K562 (cell line): ENCODE data around the gene CPSF4. TPM values are rescaled to one million over a fixed set of nuclear protein-coding genes. Genes with fewer than 3 reads are reported as not detected.
A peak's percentile ranks its signal among the peaks of the same experiment; 100 is the strongest.

ENCODE experiments used
- ADNP ChIP-seq: fragments of 200-800 bp; sonication (Bioruptor generic); IDR thresholded peaks from 2 replicates; pipeline ENCODE4 v1.6.1; 2016; ENCODE audit warnings: missing genetic modification characterization, missing compliant biosample characterization
- BACH1 ChIP-seq: fragments of 200-800 bp; sonication (Bioruptor generic); IDR thresholded peaks from 2 replicates; pipeline ENCODE4 v1.6.1; 2016; ENCODE audit warnings: missing genetic modification characterization, missing compliant biosample characterization
- BRD4 ChIP-seq: fragments of 200-600 bp; sonication (generic); IDR thresholded peaks from 2 replicates; pipeline ENCODE4 v1.6.1; 2017; ENCODE audit warnings: inconsistent platforms
- CHCHD3 ChIP-seq: fragments of 250-450 bp; sonication (Bioruptor Pico); IDR thresholded peaks from 2 replicates; pipeline ENCODE4 v2.1.2; 2022; ENCODE audit warnings: mild to moderate bottlenecking
- CSDE1 ChIP-seq, 2 experiments: fragments of 450-650 bp; IDR thresholded peaks; 2 replicates each; pipeline ENCODE4 v1.6.1; 2016; ENCODE audit warnings: mild to moderate bottlenecking in 1 of 2
- DPF2 ChIP-seq: fragments of 450-650 bp; IDR thresholded peaks from 2 replicates; pipeline ENCODE4 v1.6.1; 2016
- E2F3 ChIP-seq: fragments of 250-450 bp; sonication (Bioruptor Pico); IDR thresholded peaks from 2 replicates; pipeline ENCODE4 v1.4.0; 2020; ENCODE audit warnings: mild to moderate bottlenecking
- GTF2F1 ChIP-seq: IDR thresholded peaks from 2 replicates; pipeline ENCODE4 v1.6.1; 2011; ENCODE audit warnings: low read depth, low read length, improper control_type of control experiment
- ILK ChIP-seq: fragments of 450-650 bp; IDR thresholded peaks from 2 replicates; pipeline ENCODE4 v1.6.1; 2016; ENCODE audit warnings: missing genetic modification characterization, low read depth, mild to moderate bottlenecking, missing compliant biosample characterization, moderate library complexity, borderline replicate concordance
- KLF1 ChIP-seq: fragments of 450-650 bp; IDR thresholded peaks from 2 replicates; pipeline ENCODE4 v1.6.1; 2016; ENCODE audit warnings: missing genetic modification characterization, missing compliant biosample characterization
- KLF16 ChIP-seq: IDR thresholded peaks from 2 replicates; pipeline ENCODE4 v1.6.1; 2016; ENCODE audit warnings: antibody characterized with exemption
- MEF2D ChIP-seq: conservative IDR thresholded peaks from 2 replicates; pipeline ENCODE4 v1.6.1; 2016; ENCODE audit warnings: low read depth, missing genetic modification characterization, missing compliant biosample characterization
- MTF1 ChIP-seq: fragments of 250-450 bp; sonication (Bioruptor Pico); IDR thresholded peaks from 2 replicates; pipeline ENCODE4 v1.9.0; 2021; ENCODE audit warnings: moderate library complexity, mild to moderate bottlenecking, inconsistent platforms, borderline replicate concordance
- NCOA1 ChIP-seq: fragments of 450-650 bp; IDR thresholded peaks from 2 replicates; pipeline ENCODE4 v1.6.1; 2016; ENCODE audit warnings: low read depth
- NFIC ChIP-seq: fragments of 450-650 bp; IDR thresholded peaks from 2 replicates; pipeline ENCODE4 v1.6.1; 2017; ENCODE audit warnings: mild to moderate bottlenecking, inconsistent platforms
- RCOR1 ChIP-seq, 2 experiments: IDR thresholded peaks; 2 replicates each; pipeline ENCODE4 v1.6.1; 2012; ENCODE audit warnings: low read depth in 2 of 2, low read length in 2 of 2, borderline replicate concordance in 1 of 2, improper control_type of control experiment in 1 of 2
- TCF7 ChIP-seq: sonication (generic); IDR thresholded peaks from 2 replicates; pipeline ENCODE4 v1.6.1; 2016; ENCODE audit warnings: antibody characterized with exemption, borderline replicate concordance
- ZFX ChIP-seq: sonication (generic); formaldehyde crosslinking; IDR thresholded peaks from 2 replicates; pipeline ENCODE4 v1.8.0; 2022; ENCODE audit warnings: mild to moderate bottlenecking, missing genetic modification reagents, moderate library complexity
- ZNF23 ChIP-seq: fragments of 250-450 bp; sonication (Bioruptor Pico); IDR thresholded peaks from 2 replicates; pipeline ENCODE4 v1.4.0; 2020; ENCODE audit warnings: mild to moderate bottlenecking
- ZNF785 ChIP-seq: fragments of 250-450 bp; sonication (Bioruptor Pico); IDR thresholded peaks from 2 replicates; pipeline ENCODE4 v1.4.0; 2020; ENCODE audit warnings: mild to moderate bottlenecking
- polyA plus RNA-seq, 8 experiments: library from polyadenylated mRNA; depleted of rRNA in 4 of 8; stranded (reverse) in 5 of 8; unstranded in 3 of 8; fragments of >200 nt; fragmentation: Nextera tagmentation in 2 of 8; fragmentation: Illumina TruSeq in 1 of 8; extraction: Ambion mirVana in 2 of 8; extraction: Trizol in 1 of 8; gene quantifications; 2 replicates each; pipeline versions ENCODE4 v1.2.1 to v1.2.3, GENCODE V29; 2011 to 2014; ENCODE audit warnings: inconsistent platforms in 1 of 8, missing spikeins in 1 of 8
- total RNA-seq, 7 experiments: library from RNA; depleted of rRNA in 6 of 7; stranded (reverse); fragments of >200 nt in 6 of 7; fragmentation: Illumina TruSeq in 2 of 7; extraction: Trizol in 2 of 7; gene quantifications; 2 replicates each; pipeline versions ENCODE4 v1.2.1 to v1.2.3, GENCODE V29; 2011 to 2021; ENCODE audit warnings: low replicate concordance in 1 of 7
- TF ChIP-seq, protein P1 (sequence below), 3 experiments: fragments of 200-800 bp in 1 of 3; sonication (Bioruptor generic) in 1 of 3; sonication (generic) in 1 of 3; formaldehyde crosslinking in 1 of 3; IDR thresholded peaks; 2 replicates each; pipeline versions ENCODE4 v1.6.1 to v1.8.0; 2016 to 2022; ENCODE audit warnings: mild to moderate bottlenecking in 2 of 3, missing compliant biosample characterization in 2 of 3, missing genetic modification characterization in 2 of 3, missing genetic modification reagents in 1 of 3

CPSF4 gene
- total and polyA plus RNA-seq, 9 of the 15 experiments (the other 6 are each of a cell fraction or from before 2014, with no cell fraction given) = 16.9 to 118 (median 71.7) TPM

DNA sequence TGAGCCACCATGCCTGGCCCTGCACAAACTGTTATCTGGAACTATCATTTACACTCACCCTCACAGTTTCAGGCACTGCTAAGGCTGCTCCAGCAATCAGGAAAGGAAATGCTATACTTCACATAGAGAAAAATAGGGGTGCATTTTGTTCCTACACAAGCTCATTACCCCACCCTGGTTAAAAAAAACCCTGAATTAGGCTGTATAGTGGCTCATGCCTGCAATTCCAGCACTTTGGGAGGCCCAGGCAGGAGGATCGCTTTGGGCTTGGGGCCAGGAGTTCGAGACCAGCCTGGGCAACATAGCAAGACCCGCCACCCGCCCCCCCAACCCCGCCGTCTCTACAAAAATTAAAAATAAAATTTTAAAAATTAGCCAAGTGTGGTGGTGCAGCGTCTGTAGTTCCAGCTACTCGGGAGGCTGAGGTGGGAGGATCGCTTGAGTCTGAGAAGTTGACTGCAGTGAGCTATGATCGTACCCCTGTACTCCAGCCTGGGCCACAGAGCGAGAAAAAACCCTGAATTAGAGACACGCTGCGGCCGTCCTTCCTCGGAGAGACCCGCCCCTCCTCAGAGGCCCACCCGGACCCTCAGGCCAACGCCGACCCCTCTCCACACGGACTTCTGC, 684 bp upstream of the CPSF4 start (continued):
- TF ChIP-seq BRD4 = no peak
- 0 out of 4 replicates have a peak, but pooled peaks of 1 of the 2 experiments have one; percentile 14 for TF ChIP-seq RCOR1 (IDR thresholded peaks at IDR 0.05; ENCODE audit: borderline replicate concordance in 1 of 2, low read depth in 2 of 2, low read length in 2 of 2)
- TF ChIP-seq DPF2 = 0 out of 2 replicates have a peak, but pooled peaks have one; percentile 7
- no peak for TF ChIP-seq E2F3 (CRISPR knock-in tag)
- TF ChIP-seq ZNF23 = no peak
- TF ChIP-seq, protein P1, sequence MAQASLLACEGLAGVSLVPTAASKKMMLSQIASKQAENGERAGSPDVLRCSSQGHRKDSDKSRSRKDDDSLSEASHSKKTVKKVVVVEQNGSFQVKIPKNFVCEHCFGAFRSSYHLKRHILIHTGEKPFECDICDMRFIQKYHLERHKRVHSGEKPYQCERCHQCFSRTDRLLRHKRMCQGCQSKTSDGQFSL (CRISPR knock-in tag; IDR thresholded peaks at IDR 0.05) = no peak
- TF ChIP-seq, protein P1 (tag; IDR thresholded peaks at IDR 0.05) = peak in 1 of 2 experiments; percentile 49; a peak in 1 of 4 replicates
- TF ChIP-seq TCF7 = 0 out of 2 replicates have a peak, but pooled peaks have one; percentile 5
- no peak for TF ChIP-seq GTF2F1
- no peak for TF ChIP-seq MTF1
- no peak for TF ChIP-seq CSDE1 (IDR thresholded peaks at IDR 0.05)
- no peak for TF ChIP-seq ZNF785 (CRISPR knock-in tag)
- TF ChIP-seq ADNP (tag) = peak; percentile 85
- no peak for TF ChIP-seq KLF16
- TF ChIP-seq KLF1 (tag) = no peak
- no peak for TF ChIP-seq CHCHD3 (CRISPR knock-in tag)
- TF ChIP-seq NFIC = peak; percentile 3; the same call in 1 of the 2 replicates
- TF ChIP-seq ZFX (CRISPR knock-in tag) = no peak
- no peak for TF ChIP-seq MEF2D (tag)
- TF ChIP-seq ILK (tag) = no peak
- no peak for TF ChIP-seq BACH1 (tag)
- TF ChIP-seq NCOA1 = 0 out of 2 replicates have a peak, but pooled peaks have one; percentile 24
